ENCODE results near the gene ALG1.
A peak's percentile ranks its signal among the peaks of the same experiment; 100 is the strongest.

DNA sequence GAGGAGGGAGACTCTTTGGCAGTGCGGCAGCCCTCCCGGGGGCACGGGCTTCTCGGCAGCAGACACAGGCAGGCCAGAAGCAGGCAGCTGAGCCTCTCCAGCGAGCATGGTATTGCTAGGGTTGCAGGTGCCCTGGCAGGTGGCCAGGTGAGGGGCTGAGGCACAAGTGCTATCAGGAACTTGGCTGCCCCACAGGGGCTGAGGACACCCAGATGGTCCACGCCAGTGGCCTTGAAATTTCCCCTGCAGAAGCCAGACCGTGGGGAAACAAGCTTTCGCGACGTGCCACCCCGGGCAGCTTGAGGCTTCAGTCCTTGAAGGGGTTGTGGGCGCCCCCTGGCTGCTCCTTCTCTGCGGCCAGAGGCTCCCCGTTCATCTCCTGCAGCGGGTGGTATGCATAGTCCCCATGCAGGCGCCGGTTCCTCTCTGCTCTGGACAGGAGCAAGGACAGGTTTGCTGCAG, 46.4 kb upstream of the ALG1 start:
- TF ChIP-seq, protein P1, sequence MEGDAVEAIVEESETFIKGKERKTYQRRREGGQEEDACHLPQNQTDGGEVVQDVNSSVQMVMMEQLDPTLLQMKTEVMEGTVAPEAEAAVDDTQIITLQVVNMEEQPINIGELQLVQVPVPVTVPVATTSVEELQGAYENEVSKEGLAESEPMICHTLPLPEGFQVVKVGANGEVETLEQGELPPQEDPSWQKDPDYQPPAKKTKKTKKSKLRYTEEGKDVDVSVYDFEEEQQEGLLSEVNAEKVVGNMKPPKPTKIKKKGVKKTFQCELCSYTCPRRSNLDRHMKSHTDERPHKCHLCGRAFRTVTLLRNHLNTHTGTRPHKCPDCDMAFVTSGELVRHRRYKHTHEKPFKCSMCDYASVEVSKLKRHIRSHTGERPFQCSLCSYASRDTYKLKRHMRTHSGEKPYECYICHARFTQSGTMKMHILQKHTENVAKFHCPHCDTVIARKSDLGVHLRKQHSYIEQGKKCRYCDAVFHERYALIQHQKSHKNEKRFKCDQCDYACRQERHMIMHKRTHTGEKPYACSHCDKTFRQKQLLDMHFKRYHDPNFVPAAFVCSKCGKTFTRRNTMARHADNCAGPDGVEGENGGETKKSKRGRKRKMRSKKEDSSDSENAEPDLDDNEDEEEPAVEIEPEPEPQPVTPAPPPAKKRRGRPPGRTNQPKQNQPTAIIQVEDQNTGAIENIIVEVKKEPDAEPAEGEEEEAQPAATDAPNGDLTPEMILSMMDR (IDR thresholded peaks at IDR 0.05) = peak; percentile 45; the same call in 1 of the 2 replicates
- TF ChIP-seq MAX (CRISPR knock-in tag; IDR thresholded peaks at IDR 0.05) (no peak), ZBTB21 (CRISPR knock-in tag; IDR thresholded peaks at IDR 0.05; ENCODE audit: borderline replicate concordance) (no peak), ZNF396 (CRISPR knock-in tag; IDR thresholded peaks at IDR 0.05; ENCODE audit: borderline replicate concordance) (no peak)
